BLaER1 treated with 17β-estradiol and CSF1 and Interleukin-3, amounts not matched to agents 10 nM and 100 nM (cell line): Measurements from ENCODE around the gene SOX12.
"Not testable (repeated sequence)": the region's sequence is repeated elsewhere in the genome, so short reads cannot be mapped to it uniquely, and the experiment has no call there.

Experiments
- H3K27ac ChIP-seq, 11 experiments: shearing (Covaris generic); formaldehyde crosslinking; 2 replicates each; pipeline ENCODE4 v1.8.1; 2022
- H3K27me3 ChIP-seq, 11 experiments: shearing (Covaris generic); formaldehyde crosslinking; 2 replicates each; pipeline ENCODE4 v1.8.1; 2022
- H3K36me3 ChIP-seq, 11 experiments: shearing (Covaris generic); formaldehyde crosslinking; 2 replicates each; pipeline ENCODE4 v1.8.1; 2022
- H3K4me1 ChIP-seq, 10 experiments: shearing (Covaris generic); formaldehyde crosslinking; 2 replicates each; pipeline ENCODE4 v1.8.1; 2022
- H3K4me2 ChIP-seq, 11 experiments: shearing (Covaris generic); formaldehyde crosslinking; 2 replicates each; pipeline ENCODE4 v1.8.1; 2022
- H3K4me3 ChIP-seq, 10 experiments: shearing (Covaris generic); formaldehyde crosslinking; 2 replicates each; pipeline ENCODE4 v1.8.1; 2022
- H3K9ac ChIP-seq, 11 experiments: shearing (Covaris generic); formaldehyde crosslinking; 2 replicates each; pipeline ENCODE4 v1.8.1; 2022
- H3K9me3 ChIP-seq, 11 experiments: shearing (Covaris generic); formaldehyde crosslinking; replicated peaks in 1 of 11; 2 replicates each; pipeline ENCODE4 v1.8.1; 2022
- H4K20me1 ChIP-seq, 11 experiments: shearing (Covaris generic); formaldehyde crosslinking; 2 replicates each; pipeline ENCODE4 v1.8.1; 2022
- Cebpa-rat ChIP-seq, 11 experiments: shearing (Covaris generic); IDR thresholded peaks; 2 replicates each; pipeline ENCODE4 v1.8.1; 2022

The SOX12 gene

GRCh38 chr20:367486-367887, 42.1 kb downstream of the SOX12 start:
- no peaks in the 10 kb centered on the region for H3K36me3 ChIP-seq
- H3K4me2 ChIP-seq = no peak overlapping the region
- H3K27ac ChIP-seq = peak overlapping the region in 3 of 11 experiments; percentile 2 to 21 (median 14); a peak in 2 of 22 replicates
- H3K4me3 ChIP-seq = no peak overlapping the region
- no peak overlapping the region for H3K9ac ChIP-seq
- H4K20me1 ChIP-seq = no peaks in the 10 kb centered on the region
- no peak for TF ChIP-seq Cebpa-rat (IDR thresholded peaks at IDR 0.05)
- H3K9me3 ChIP-seq = no peaks in the 10 kb centered on the region
- H3K4me1 ChIP-seq = peaks cover 31 to 73% (median 57%) of the 10 kb centered on the region in 10 experiments
- no peaks in the 10 kb centered on the region for H3K27me3 ChIP-seq

- Histone ChIP-seq H3K9me3 (no peaks in the 10 kb centered on the region), H3K27me3 (no peaks in the 10 kb centered on the region), H3K4me2 (peak overlapping the region in 6 of 11 experiments; percentile 3 to 33 (median 18); a peak in 7 of 22 replicates), H4K20me1 (no peaks in the 10 kb centered on the region), H3K9ac (no peak overlapping the region), H3K36me3 (no peaks in the 10 kb centered on the region), H3K27ac (0 out of 22 replicates have a peak overlapping the region, but pooled peaks of 2 of the 11 experiments have one; percentile 0 to 10), H3K4me3 (no peak overlapping the region), H3K4me1 (peaks cover 30 to 73% (median 57%) of the 10 kb centered on the region in 10 experiments)
- peak in 1 of 11 experiments; percentile 30; a peak in 1 of 22 replicates for TF ChIP-seq Cebpa-rat (IDR thresholded peaks at IDR 0.05)
These were observed 43.6 kb downstream of the SOX12 start for GRCh38 chr20:368915-369314.

- H3K4me2 ChIP-seq = peak overlapping the region in 4 of 11 experiments; percentile 1 to 91 (median 84); a peak in 4 of 22 replicates
- no peaks in the 10 kb centered on the region for H3K9me3 ChIP-seq
- peaks cover 30 to 69% (median 54%) of the 10 kb centered on the region in 10 experiments for H3K4me1 ChIP-seq
- H3K27me3 ChIP-seq = no peaks in the 10 kb centered on the region
- H3K36me3 ChIP-seq = no peaks in the 10 kb centered on the region
- TF ChIP-seq Cebpa-rat (IDR thresholded peaks at IDR 0.05) = no peak
- no peak overlapping the region; a peak in 1 of 22 replicates for H3K9ac ChIP-seq
- H4K20me1 ChIP-seq = no peaks in the 10 kb centered on the region
- no peak overlapping the region for H3K4me3 ChIP-seq
- peak overlapping the region in 4 of 11 experiments; percentile 17 to 87 (median 60); a peak in 3 of 22 replicates for H3K27ac ChIP-seq
These were observed 44.8 kb downstream of the SOX12 start for GRCh38 chr20:370151-370600.

GRCh38 chr20:370977-371754, 45.8 kb downstream of the SOX12 start:
- no peaks in the 10 kb centered on the region for H4K20me1 ChIP-seq
- peak overlapping the region in 10 of 11 experiments; percentile 6 to 75 (median 68); a peak in 17 of 22 replicates for H3K9ac ChIP-seq
- H3K9me3 ChIP-seq = no peaks in the 10 kb centered on the region
- H3K4me3 ChIP-seq = peak overlapping the region in 1 of 10 experiments; percentile 31; a peak in 3 of 20 replicates
- no peaks in the 10 kb centered on the region for H3K36me3 ChIP-seq
- peak overlapping the region; percentile 64 to 96 (median 85) for H3K4me2 ChIP-seq
- peak overlapping the region in 10 of 11 experiments; percentile 70 to 90 (median 80); a peak in 21 of 22 replicates for H3K27ac ChIP-seq
- H3K27me3 ChIP-seq = no peaks in the 10 kb centered on the region
- peaks cover 30 to 70% (median 48%) of the 10 kb centered on the region in 10 experiments for H3K4me1 ChIP-seq
- TF ChIP-seq Cebpa-rat (IDR thresholded peaks at IDR 0.05) = no peak

- Histone ChIP-seq H3K27ac (peak overlapping the region; percentile 7 to 90 (median 77); a peak in 21 of 22 replicates), H3K36me3 (no peaks in the 10 kb centered on the region)
These were observed 46.6 kb downstream of the SOX12 start for GRCh38 chr20:371755-372542.

GRCh38 chr20:372543-373082, 47.3 kb downstream of the SOX12 start:
- peaks cover 30 to 81% (median 56%) of the 10 kb centered on the region in 10 experiments for H3K4me1 ChIP-seq

More at GRCh38 chr20:371755-372542, 46.6 kb downstream of the SOX12 start:
- Histone ChIP-seq H3K4me2 (peak overlapping the region; percentile 64 to 96 (median 85)), H3K9ac (peak overlapping the region; percentile 13 to 75 (median 68); a peak in 19 of 22 replicates), H3K4me1 (peaks cover 30 to 77% (median 53%) of the 10 kb centered on the region in 10 experiments), H3K27me3 (no peaks in the 10 kb centered on the region), H3K4me3 (peak overlapping the region in 2 of 10 experiments; percentile 24 to 31; a peak in 5 of 20 replicates), H4K20me1 (no peaks in the 10 kb centered on the region), H3K9me3 (no peaks in the 10 kb centered on the region)
- TF ChIP-seq Cebpa-rat (IDR thresholded peaks at IDR 0.05) = peak in 9 of 11 experiments; percentile 18 to 94 (median 79); a peak in 14 of 22 replicates

GRCh38 chr20:373171-373890, 48.0 kb downstream of the SOX12 start:
- Histone ChIP-seq H3K27me3 (no peaks in the 10 kb centered on the region), H3K36me3 (no peaks in the 10 kb centered on the region), H3K4me2 (peak overlapping the region; percentile 64 to 96 (median 85)), H3K9ac (peak overlapping the region in 9 of 11 experiments; percentile 39 to 75 (median 69); a peak in 14 of 22 replicates), H3K9me3 (no peaks in the 10 kb centered on the region), H3K4me3 (no peak overlapping the region), H4K20me1 (no peaks in the 10 kb centered on the region), H3K27ac (peak overlapping the region; percentile 25 to 90 (median 77); a peak in 21 of 22 replicates), H3K4me1 (peaks cover 30 to 81% (median 64%) of the 10 kb centered on the region in 10 experiments)
- TF ChIP-seq Cebpa-rat (IDR thresholded peaks at IDR 0.05) = no peak

More at GRCh38 chr20:372543-373082, 47.3 kb downstream of the SOX12 start:
- H3K27ac ChIP-seq = peak overlapping the region; percentile 25 to 90 (median 77); a peak in 21 of 22 replicates
- not testable (repeated sequence) for H3K27me3 ChIP-seq, H3K9me3 ChIP-seq, H4K20me1 ChIP-seq, H3K36me3 ChIP-seq, H3K4me3 ChIP-seq
- peak overlapping the region; percentile 64 to 96 (median 85) for H3K4me2 ChIP-seq
- peak overlapping the region in 9 of 11 experiments; percentile 48 to 75 (median 69); a peak in 16 of 22 replicates for H3K9ac ChIP-seq
